K562 (cell line): ENCODE results near the gene DHDDS. TPM values are rescaled to one million over a fixed set of nuclear protein-coding genes. Genes with fewer than 3 reads are reported as not detected.

Experiments
- ARID2 ChIP-seq: fragments of 450-650 bp; IDR thresholded peaks from 2 replicates; pipeline ENCODE4 v1.6.1; 2017; ENCODE audit warnings: antibody characterized with exemption, mild to moderate bottlenecking
- CBFA2T2 ChIP-seq: fragments of 450-650 bp; conservative IDR thresholded peaks from 2 replicates; pipeline ENCODE4 v1.6.1; 2017; ENCODE audit warnings: mild to moderate bottlenecking
- DNMT1 ChIP-seq: fragments of 450-650 bp; IDR thresholded peaks from 2 replicates; pipeline ENCODE4 v1.6.1; 2016; ENCODE audit warnings: antibody characterized with exemption, mild to moderate bottlenecking
- E2F4 ChIP-seq: sonication (generic); formaldehyde crosslinking; IDR thresholded peaks from 2 replicates; pipeline ENCODE4 v1.8.0; 2022; ENCODE audit warnings: mild to moderate bottlenecking, low read depth, missing genetic modification reagents
- ERF ChIP-seq: fragments of 450-650 bp; formaldehyde crosslinking; IDR thresholded peaks from 2 replicates; pipeline ENCODE4 v1.4.0; 2020; ENCODE audit warnings: mild to moderate bottlenecking, mixed read lengths
- GABPA ChIP-seq: fragments of 200-800 bp; sonication (Bioruptor generic); conservative IDR thresholded peaks from 2 replicates; pipeline ENCODE4 v1.6.1; 2016; ENCODE audit warnings: low read depth, missing genetic modification characterization, missing compliant biosample characterization
- HNRNPLL ChIP-seq: fragments of 200-400 bp; formaldehyde crosslinking; IDR thresholded peaks from 2 replicates; pipeline ENCODE4 v1.6.1; 2017; ENCODE audit warnings: low read length, low read depth, mild to moderate bottlenecking; ENCODE audit not compliant: poor library complexity, severe bottlenecking
- PCBP2 ChIP-seq: fragments of 200-400 bp; formaldehyde crosslinking; IDR thresholded peaks from 2 replicates; pipeline ENCODE4 v1.6.1; 2018; ENCODE audit warnings: low read length, low read depth, mild to moderate bottlenecking, moderate library complexity; ENCODE audit not compliant: poor library complexity, severe bottlenecking
- SMAD2 ChIP-seq: fragments of 150-350 bp; IDR thresholded peaks from 2 replicates; pipeline ENCODE4 v1.6.1; 2014; ENCODE audit warnings: low read depth, mild to moderate bottlenecking, low read length
- TAF1 ChIP-seq: IDR thresholded peaks from 2 replicates; pipeline ENCODE4 v1.6.1; 2011; ENCODE audit warnings: mild to moderate bottlenecking, low read length, moderate library complexity; ENCODE audit not compliant: insufficient read depth, control insufficient read depth, severe bottlenecking; ENCODE audit errors: extremely low read depth
- TAF7 ChIP-seq: fragments of 450-650 bp; IDR thresholded peaks from 2 replicates; pipeline ENCODE4 v1.6.1; 2016; ENCODE audit warnings: missing genetic modification characterization, missing compliant biosample characterization
- TCF7L2 ChIP-seq: fragments of 150-350 bp; IDR thresholded peaks from 2 replicates; pipeline ENCODE4 v1.6.1; 2016; ENCODE audit warnings: low read depth, mild to moderate bottlenecking, low read length, moderate library complexity
- TFE3 ChIP-seq: fragments of 450-650 bp; formaldehyde crosslinking; IDR thresholded peaks from 2 replicates; pipeline ENCODE4 v1.4.0; 2020; ENCODE audit warnings: mild to moderate bottlenecking, mixed read lengths
- TSHZ1 ChIP-seq: fragments of 250-450 bp; sonication (Bioruptor Pico); IDR thresholded peaks from 2 replicates; pipeline ENCODE4 v1.4.0; 2020; ENCODE audit warnings: mild to moderate bottlenecking, moderate library complexity
- USF2 ChIP-seq: sonication (generic); formaldehyde crosslinking; IDR thresholded peaks from 2 replicates; pipeline ENCODE4 v1.5.0; 2020; ENCODE audit warnings: missing genetic modification reagents
- ZHX1 ChIP-seq: fragments of 150-350 bp; conservative IDR thresholded peaks from 2 replicates; pipeline ENCODE4 v1.6.1; 2014; ENCODE audit warnings: low read length
- ZNF224 ChIP-seq: sonication (generic); formaldehyde crosslinking; IDR thresholded peaks from 2 replicates; pipeline ENCODE4 v1.8.0; 2022; ENCODE audit warnings: mild to moderate bottlenecking, missing genetic modification reagents
- polyA plus RNA-seq, 8 experiments: library from polyadenylated mRNA; depleted of rRNA in 4 of 8; stranded (reverse) in 5 of 8; unstranded in 3 of 8; fragments of >200 nt; fragmentation: Nextera tagmentation in 2 of 8; fragmentation: Illumina TruSeq in 1 of 8; extraction: Ambion mirVana in 2 of 8; extraction: Trizol in 1 of 8; gene quantifications; 2 replicates each; pipeline versions ENCODE4 v1.2.1 to v1.2.3, GENCODE V29; 2011 to 2014; ENCODE audit warnings: inconsistent platforms in 1 of 8, missing spikeins in 1 of 8
- total RNA-seq, 7 experiments: library from RNA; depleted of rRNA in 6 of 7; stranded (reverse); fragments of >200 nt in 6 of 7; fragmentation: Illumina TruSeq in 2 of 7; extraction: Trizol in 2 of 7; gene quantifications; 2 replicates each; pipeline versions ENCODE4 v1.2.1 to v1.2.3, GENCODE V29; 2011 to 2021; ENCODE audit warnings: low replicate concordance in 1 of 7

Gene DHDDS
- total and polyA plus RNA-seq, 9 of the 15 experiments (the other 6 are each of a cell fraction or from before 2014, with no cell fraction given), result 33.3 to 55.0 (median 44.3) TPM

GRCh38 chr1:26431979-26432695, at the start of gene DHDDS (continued):
- TF ChIP-seq TSHZ1 (CRISPR knock-in tag) (no peak), TFE3 (CRISPR knock-in tag) (peak; percentile 99), PCBP2 (no peak), TAF1 (peak; percentile 86), SMAD2 (no peak), TCF7L2 (no peak), CBFA2T2 (peak; percentile 92), TAF7 (tag) (peak; percentile 82; the same call in 1 of the 2 replicates), ERF (peak; percentile 61; the same call in 1 of the 2 replicates), ZNF224 (CRISPR knock-in tag) (no peak), ARID2 (peak; percentile 27; the same call in 1 of the 2 replicates), USF2 (CRISPR knock-in tag) (peak; percentile 100), DNMT1 (peak; percentile 81; the same call in 1 of the 2 replicates), GABPA (tag) (peak; percentile 82), E2F4 (peak; percentile 79; the same call in 1 of the 2 replicates), ZHX1 (peak; percentile 85; the same call in 1 of the 2 replicates), HNRNPLL (peak; percentile 66)
